HEK293 (cell line): ENCODE results near the gene APOC3.

Experiments
- YY1 ChIP-seq: fragments of 450-650 bp; formaldehyde crosslinking; IDR thresholded peaks from 2 replicates; pipeline ENCODE4 v1.5.1; 2018; ENCODE audit warnings: missing biosample characterization, missing genetic modification characterization
- ZNF274 ChIP-seq, 2 experiments: fragments of 200-500 bp in 1 of 2; fragments of 450-650 bp in 1 of 2; sonication (Bioruptor generic) in 1 of 2; formaldehyde crosslinking in 1 of 2; IDR thresholded peaks; 2 replicates each; pipeline versions ENCODE4 v1.5.1 to v1.6.1; 2014 to 2016; ENCODE audit warnings: borderline replicate concordance in 1 of 2, inconsistent platforms in 1 of 2, low read length in 1 of 2, missing biosample characterization in 1 of 2, missing genetic modification characterization in 1 of 2
- ZNF521 ChIP-seq: fragments of 450-650 bp; formaldehyde crosslinking; IDR thresholded peaks from 2 replicates; pipeline ENCODE4 v1.5.1; 2017; ENCODE audit warnings: missing biosample characterization, mild to moderate bottlenecking, missing genetic modification characterization
- ZNF660 ChIP-seq: fragments of 450-650 bp; IDR thresholded peaks from 2 replicates; pipeline ENCODE4 v1.5.1; 2018; ENCODE audit warnings: missing biosample characterization, mild to moderate bottlenecking, missing genetic modification characterization
- TF ChIP-seq, protein P1 (sequence below): fragments of 450-650 bp; formaldehyde crosslinking; IDR thresholded peaks from 2 replicates; pipeline ENCODE4 v1.5.1; 2016; ENCODE audit warnings: missing biosample characterization, missing genetic modification characterization
- TF ChIP-seq, protein P2 (sequence below): fragments of 450-650 bp; formaldehyde crosslinking; IDR thresholded peaks from 2 replicates; pipeline ENCODE4 v1.5.1; 2016; ENCODE audit warnings: missing biosample characterization, missing genetic modification characterization
- TF ChIP-seq, protein P3 (sequence below): fragments of 450-650 bp; formaldehyde crosslinking; IDR thresholded peaks from 2 replicates; pipeline ENCODE4 v1.5.1; 2016; ENCODE audit warnings: missing biosample characterization, missing genetic modification characterization
- TF ChIP-seq, protein P4 (sequence below): fragments of 450-650 bp; formaldehyde crosslinking; IDR thresholded peaks from 2 replicates; pipeline ENCODE4 v1.5.1; 2016; ENCODE audit warnings: missing biosample characterization, missing genetic modification characterization

DNA sequence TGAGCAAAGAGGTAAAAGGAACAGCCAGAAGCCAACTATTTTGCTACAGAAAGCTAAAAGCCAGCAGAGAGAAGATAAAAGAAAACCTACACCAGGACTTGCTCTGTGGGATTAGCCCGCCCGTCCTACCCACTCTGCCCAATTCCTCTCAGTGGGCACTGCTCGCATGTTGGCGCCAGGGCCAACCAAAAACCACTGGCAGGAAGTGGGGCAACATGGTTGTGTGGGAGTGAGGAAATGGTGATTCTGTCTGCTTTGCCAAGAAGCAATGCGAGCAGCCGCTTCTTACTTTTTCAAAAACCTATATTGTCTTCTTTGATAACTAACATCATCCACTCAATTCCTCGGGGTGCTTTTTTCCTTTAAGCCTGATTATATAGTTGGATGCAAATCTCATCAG lies 21.9 kb downstream of the APOC3 start:
- TF ChIP-seq, protein P1, sequence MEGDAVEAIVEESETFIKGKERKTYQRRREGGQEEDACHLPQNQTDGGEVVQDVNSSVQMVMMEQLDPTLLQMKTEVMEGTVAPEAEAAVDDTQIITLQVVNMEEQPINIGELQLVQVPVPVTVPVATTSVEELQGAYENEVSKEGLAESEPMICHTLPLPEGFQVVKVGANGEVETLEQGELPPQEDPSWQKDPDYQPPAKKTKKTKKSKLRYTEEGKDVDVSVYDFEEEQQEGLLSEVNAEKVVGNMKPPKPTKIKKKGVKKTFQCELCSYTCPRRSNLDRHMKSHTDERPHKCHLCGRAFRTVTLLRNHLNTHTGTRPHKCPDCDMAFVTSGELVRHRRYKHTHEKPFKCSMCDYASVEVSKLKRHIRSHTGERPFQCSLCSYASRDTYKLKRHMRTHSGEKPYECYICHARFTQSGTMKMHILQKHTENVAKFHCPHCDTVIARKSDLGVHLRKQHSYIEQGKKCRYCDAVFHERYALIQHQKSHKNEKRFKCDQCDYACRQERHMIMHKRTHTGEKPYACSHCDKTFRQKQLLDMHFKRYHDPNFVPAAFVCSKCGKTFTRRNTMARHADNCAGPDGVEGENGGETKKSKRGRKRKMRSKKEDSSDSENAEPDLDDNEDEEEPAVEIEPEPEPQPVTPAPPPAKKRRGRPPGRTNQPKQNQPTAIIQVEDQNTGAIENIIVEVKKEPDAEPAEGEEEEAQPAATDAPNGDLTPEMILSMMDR (tag by site-specific recombination), result no peak
- TF ChIP-seq, protein P2, sequence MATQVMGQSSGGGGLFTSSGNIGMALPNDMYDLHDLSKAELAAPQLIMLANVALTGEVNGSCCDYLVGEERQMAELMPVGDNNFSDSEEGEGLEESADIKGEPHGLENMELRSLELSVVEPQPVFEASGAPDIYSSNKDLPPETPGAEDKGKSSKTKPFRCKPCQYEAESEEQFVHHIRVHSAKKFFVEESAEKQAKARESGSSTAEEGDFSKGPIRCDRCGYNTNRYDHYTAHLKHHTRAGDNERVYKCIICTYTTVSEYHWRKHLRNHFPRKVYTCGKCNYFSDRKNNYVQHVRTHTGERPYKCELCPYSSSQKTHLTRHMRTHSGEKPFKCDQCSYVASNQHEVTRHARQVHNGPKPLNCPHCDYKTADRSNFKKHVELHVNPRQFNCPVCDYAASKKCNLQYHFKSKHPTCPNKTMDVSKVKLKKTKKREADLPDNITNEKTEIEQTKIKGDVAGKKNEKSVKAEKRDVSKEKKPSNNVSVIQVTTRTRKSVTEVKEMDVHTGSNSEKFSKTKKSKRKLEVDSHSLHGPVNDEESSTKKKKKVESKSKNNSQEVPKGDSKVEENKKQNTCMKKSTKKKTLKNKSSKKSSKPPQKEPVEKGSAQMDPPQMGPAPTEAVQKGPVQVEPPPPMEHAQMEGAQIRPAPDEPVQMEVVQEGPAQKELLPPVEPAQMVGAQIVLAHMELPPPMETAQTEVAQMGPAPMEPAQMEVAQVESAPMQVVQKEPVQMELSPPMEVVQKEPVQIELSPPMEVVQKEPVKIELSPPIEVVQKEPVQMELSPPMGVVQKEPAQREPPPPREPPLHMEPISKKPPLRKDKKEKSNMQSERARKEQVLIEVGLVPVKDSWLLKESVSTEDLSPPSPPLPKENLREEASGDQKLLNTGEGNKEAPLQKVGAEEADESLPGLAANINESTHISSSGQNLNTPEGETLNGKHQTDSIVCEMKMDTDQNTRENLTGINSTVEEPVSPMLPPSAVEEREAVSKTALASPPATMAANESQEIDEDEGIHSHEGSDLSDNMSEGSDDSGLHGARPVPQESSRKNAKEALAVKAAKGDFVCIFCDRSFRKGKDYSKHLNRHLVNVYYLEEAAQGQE (tag by site-specific recombination), result no peak
- TF ChIP-seq, protein P3, sequence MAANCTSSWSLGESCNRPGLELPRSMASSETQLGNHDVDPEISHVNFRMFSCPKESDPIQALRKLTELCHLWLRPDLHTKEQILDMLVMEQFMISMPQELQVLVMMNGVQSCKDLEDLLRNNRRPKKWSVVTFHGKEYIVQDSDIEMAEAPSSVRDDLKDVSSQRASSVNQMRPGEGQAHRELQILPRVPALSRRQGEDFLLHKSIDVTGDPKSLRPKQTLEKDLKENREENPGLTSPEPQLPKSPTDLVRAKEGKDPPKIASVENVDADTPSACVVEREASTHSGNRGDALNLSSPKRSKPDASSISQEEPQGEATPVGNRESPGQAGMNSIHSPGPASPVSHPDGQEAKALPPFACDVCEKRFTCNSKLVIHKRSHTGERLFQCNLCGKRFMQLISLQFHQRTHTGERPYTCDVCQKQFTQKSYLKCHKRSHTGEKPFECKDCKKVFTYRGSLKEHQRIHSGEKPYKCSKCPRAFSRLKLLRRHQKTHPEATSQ (tag by site-specific recombination), result no peak
- TF ChIP-seq YY1 (tag by site-specific recombination) (no peak), ZNF521 (tag by site-specific recombination) (no peak), ZNF660 (tag by site-specific recombination) (no peak), ZNF274 (IDR thresholded peaks at IDR 0.05; ENCODE audit: low read length) (no peak), ZNF274 (tag by site-specific recombination; IDR thresholded peaks at IDR 0.05; ENCODE audit: borderline replicate concordance) (no peak)
- TF ChIP-seq, protein P4, sequence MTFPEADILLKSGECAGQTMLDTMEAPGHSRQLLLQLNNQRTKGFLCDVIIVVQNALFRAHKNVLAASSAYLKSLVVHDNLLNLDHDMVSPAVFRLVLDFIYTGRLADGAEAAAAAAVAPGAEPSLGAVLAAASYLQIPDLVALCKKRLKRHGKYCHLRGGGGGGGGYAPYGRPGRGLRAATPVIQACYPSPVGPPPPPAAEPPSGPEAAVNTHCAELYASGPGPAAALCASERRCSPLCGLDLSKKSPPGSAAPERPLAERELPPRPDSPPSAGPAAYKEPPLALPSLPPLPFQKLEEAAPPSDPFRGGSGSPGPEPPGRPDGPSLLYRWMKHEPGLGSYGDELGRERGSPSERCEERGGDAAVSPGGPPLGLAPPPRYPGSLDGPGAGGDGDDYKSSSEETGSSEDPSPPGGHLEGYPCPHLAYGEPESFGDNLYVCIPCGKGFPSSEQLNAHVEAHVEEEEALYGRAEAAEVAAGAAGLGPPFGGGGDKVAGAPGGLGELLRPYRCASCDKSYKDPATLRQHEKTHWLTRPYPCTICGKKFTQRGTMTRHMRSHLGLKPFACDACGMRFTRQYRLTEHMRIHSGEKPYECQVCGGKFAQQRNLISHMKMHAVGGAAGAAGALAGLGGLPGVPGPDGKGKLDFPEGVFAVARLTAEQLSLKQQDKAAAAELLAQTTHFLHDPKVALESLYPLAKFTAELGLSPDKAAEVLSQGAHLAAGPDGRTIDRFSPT (tag by site-specific recombination), result no peak
